SK-N-SH treated with all-trans-retinoic acid at 6 μM for 48 hours (cell line): ENCODE measurements around the gene U2SURP.

Experiments used
- ARNTL ChIP-seq: fragments of 450-650 bp; formaldehyde crosslinking; IDR thresholded peaks from 2 replicates; pipeline ENCODE4 v1.5.0; 2020; ENCODE audit warnings: low read depth, mild to moderate bottlenecking, moderate library complexity, borderline replicate concordance
- BACH2 ChIP-seq: fragments of 250-450 bp; sonication (Bioruptor Pico); IDR thresholded peaks from 2 replicates; pipeline ENCODE4 v1.9.0; 2021; ENCODE audit warnings: mild to moderate bottlenecking, borderline replicate concordance
- CSDC2 ChIP-seq: fragments of 250-450 bp; sonication (Bioruptor Pico); IDR thresholded peaks from 2 replicates; pipeline ENCODE4 v1.5.0; 2020; ENCODE audit warnings: mild to moderate bottlenecking, moderate library complexity
- GLIS3 ChIP-seq: fragments of 250-450 bp; sonication (Bioruptor Pico); IDR thresholded peaks from 2 replicates; pipeline ENCODE4 v1.5.0; 2020; ENCODE audit warnings: mild to moderate bottlenecking, moderate library complexity
- OSR1 ChIP-seq: fragments of 250-450 bp; sonication (Bioruptor Pico); IDR thresholded peaks from 2 replicates; pipeline ENCODE4 v1.8.0; 2022; ENCODE audit warnings: moderate library complexity, mild to moderate bottlenecking, inconsistent platforms
- PATZ1 ChIP-seq: fragments of 250-450 bp; sonication (Bioruptor Pico); IDR thresholded peaks from 2 replicates; pipeline ENCODE4 v1.8.0; 2020; ENCODE audit warnings: mild to moderate bottlenecking, moderate library complexity, borderline replicate concordance
- POU6F1 ChIP-seq: fragments of 250-450 bp; sonication (Bioruptor Pico); IDR thresholded peaks from 2 replicates; pipeline ENCODE4 v1.8.0; 2021; ENCODE audit warnings: low read depth, mild to moderate bottlenecking, moderate library complexity, borderline replicate concordance
- PPARA ChIP-seq: fragments of 250-450 bp; sonication (Bioruptor Pico); IDR thresholded peaks from 2 replicates; pipeline ENCODE4 v1.5.0; 2020; ENCODE audit warnings: mild to moderate bottlenecking, borderline replicate concordance
- RARB ChIP-seq: fragments of 250-450 bp; sonication (Bioruptor Pico); IDR thresholded peaks from 2 replicates; pipeline ENCODE4 v1.8.0; 2021; ENCODE audit warnings: mild to moderate bottlenecking, moderate library complexity
- TCF4 ChIP-seq: fragments of 250-450 bp; sonication (Bioruptor Pico); IDR thresholded peaks from 2 replicates; pipeline ENCODE4 v1.8.0; 2021; ENCODE audit warnings: mild to moderate bottlenecking, moderate library complexity, borderline replicate concordance
- ZFP3 ChIP-seq: fragments of 250-450 bp; sonication (Bioruptor Pico); IDR thresholded peaks from 2 replicates; pipeline ENCODE4 v1.5.0; 2020; ENCODE audit warnings: mild to moderate bottlenecking, moderate library complexity

GRCh38 chr3:142987707-142988106, 13.7 kb upstream of the U2SURP start:
- TF ChIP-seq BACH2 (CRISPR knock-in tag): no peak
- TF ChIP-seq PATZ1: no peak
- no peak for TF ChIP-seq ARNTL
- no peak for TF ChIP-seq ZFP3 (CRISPR knock-in tag)
- no peak for TF ChIP-seq CSDC2 (CRISPR knock-in tag)
- TF ChIP-seq PPARA (CRISPR knock-in tag): no peak
- TF ChIP-seq GLIS3: no peak
- TF ChIP-seq POU6F1 (CRISPR knock-in tag): no peak
- no peak for TF ChIP-seq RARB
- no peak for TF ChIP-seq TCF4 (CRISPR knock-in tag)
- no peak for TF ChIP-seq OSR1 (CRISPR knock-in tag)
